Activated CD4-positive, CD25-positive, alpha-beta regulatory T cell treated with anti-CD3 and anti-CD28 coated beads, Interleukin-2, amount 50 U/mL, for 24 hours (primary cell): Measurements from ENCODE around the gene EGFL7.
"Not testable (repeated sequence)": the region's sequence is repeated elsewhere in the genome, so short reads cannot be mapped to it uniquely, and the experiment has no call there.

Experiments used
- ATAC-seq, 2 donors: fragments of 150-1000 bp; cut with Tn5 transposase; one replicate each; pipeline ENCODE4 v1.10.0; 2021; ENCODE audit warnings: mild to moderate bottlenecking in 1 of 2, moderate library complexity in 1 of 2

The EGFL7 gene

DNA sequence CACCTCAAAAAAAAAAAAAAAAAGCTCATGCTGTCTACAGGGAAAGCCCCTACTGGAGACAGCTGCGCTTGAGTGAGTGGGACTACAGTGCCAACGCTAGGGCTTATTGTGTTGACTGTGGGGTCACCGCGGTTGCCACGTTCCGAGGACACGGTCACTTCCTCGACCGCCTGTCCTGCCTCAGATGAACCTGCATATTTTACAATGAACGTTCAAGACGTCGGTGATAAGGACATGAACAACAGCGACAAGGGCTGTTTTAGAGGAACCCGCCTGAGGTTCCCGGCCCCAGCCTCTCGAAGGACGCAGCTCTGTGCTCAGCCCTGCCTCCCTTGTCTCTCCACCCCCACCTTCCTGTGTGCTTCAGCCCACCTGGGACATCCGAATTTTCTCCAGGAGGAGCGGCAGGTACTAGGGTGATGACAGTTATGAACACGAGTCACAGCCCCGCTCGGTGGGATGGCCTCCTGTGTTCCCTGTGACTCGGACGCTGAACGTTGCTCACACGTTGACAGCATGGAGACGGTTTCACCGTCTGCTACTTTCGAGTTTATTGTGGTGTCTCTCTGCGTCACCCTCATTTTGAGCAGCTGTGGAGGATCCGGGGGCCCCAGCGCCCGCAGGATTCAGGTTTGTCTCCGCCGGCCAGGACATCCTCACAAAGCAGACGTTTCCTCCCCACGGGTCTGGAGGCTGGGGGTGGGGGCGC is 38.4 kb downstream of the EGFL7 start:
- peak; percentile 96 to 98 for ATAC-seq

DNA sequence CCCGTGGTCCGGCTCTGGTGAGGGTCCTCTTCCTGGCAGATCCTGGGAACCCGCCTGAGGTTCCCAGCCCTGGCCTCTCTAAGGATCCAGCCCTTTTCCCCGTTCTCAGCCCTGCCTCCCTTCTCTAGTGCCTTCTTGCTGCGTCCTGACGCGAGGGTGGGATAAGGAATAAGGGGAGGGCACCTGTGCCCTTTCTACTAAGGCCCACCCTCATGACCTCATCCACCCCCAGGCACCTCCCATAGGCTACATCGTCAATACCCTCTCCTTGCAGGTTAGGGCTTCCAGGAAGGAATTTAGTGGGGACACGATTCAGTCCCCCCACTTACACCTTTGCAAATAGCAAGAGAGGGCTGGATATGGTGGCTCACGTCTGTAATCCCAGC is 38.9 kb downstream of the EGFL7 start:
- ATAC-seq = no peak

DNA sequence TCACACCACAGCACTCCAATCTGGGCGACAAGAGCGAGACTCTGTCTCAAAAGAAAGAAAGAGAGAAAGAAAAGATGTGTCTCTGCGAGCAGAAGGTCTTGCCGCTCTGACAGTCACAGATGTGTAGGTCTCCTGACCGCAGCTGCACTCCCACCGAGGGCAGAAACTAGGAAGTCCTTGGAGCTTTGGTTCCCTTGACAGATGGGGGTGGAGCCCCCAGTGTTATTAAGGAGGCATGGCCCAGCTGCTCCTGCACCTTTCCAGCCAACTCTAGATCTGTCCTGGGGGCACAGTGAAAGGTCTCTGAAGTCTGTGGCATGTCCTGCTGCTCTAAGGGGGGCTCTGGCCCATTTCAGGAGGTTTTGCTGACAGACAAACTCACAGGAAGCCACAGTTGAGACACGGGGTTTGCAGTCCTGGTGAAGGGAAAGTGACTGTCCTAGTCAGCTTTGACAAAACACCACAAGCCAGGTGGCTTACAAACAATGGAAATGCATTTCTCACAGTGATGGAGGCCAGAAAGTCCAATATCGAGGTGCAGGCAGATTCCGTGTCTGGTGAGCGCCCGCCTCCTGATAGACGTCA is 40.7 kb downstream of the EGFL7 start:
- no peak for ATAC-seq

DNA sequence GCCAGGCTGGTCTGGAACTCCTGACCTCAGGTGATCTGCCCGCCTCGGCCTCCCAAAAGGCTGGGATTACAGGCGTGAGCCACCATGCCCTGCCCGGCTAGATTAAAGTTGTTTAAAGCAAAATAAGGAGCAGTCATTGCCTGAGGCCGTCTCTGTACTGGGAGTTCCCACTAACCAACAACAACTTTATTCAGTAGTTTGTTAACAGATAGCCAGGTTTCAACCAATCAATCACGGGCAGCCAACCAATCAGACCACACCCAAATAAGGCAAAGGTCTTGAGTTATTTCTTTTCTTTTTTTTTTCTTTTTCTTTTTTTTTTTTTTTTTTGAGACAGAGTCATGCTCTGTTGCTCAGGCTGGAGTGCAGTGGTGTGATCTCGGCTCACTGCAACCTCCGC is 42.0 kb downstream of the EGFL7 start:
- not testable (repeated sequence) for ATAC-seq

DNA sequence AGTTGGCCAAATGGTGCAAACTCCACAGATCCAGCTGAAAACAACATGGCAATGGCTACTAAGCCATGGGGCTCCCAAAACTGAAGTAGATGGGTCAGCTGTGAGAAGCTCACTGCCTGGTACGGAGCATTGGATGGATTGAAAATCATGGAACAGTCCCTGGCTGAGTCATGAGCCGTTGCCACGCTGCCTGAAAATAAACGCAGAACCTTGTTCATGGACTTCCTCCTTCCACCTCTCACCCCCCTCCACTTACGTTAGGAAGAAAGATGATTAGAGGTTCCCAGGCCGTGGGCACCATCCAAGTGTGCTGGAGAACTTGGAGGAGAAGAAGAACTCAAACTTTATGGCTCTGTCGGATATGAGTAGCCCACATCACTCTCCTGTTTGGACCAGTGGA is 42.8 kb downstream of the EGFL7 start:
- ATAC-seq = no peak

DNA sequence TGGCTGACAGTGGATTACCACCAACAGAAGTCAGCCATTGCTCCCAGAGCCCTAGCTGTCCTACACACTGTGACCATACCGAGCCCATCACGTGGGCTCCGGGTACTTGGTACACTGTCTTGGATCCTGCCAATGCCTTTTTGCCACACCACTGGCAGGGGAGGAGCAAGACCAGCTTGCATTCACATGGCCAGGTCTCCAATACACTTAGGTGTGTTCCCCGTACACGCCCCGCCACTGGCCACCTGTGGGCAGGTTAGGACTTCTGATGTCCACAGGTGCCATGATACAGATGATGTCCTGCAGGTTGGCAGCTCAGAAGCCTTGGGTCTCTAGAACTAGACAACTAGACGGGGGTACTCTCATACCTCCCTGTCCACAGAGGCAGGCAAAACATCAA is 44.3 kb downstream of the EGFL7 start:
- no peak for ATAC-seq

DNA sequence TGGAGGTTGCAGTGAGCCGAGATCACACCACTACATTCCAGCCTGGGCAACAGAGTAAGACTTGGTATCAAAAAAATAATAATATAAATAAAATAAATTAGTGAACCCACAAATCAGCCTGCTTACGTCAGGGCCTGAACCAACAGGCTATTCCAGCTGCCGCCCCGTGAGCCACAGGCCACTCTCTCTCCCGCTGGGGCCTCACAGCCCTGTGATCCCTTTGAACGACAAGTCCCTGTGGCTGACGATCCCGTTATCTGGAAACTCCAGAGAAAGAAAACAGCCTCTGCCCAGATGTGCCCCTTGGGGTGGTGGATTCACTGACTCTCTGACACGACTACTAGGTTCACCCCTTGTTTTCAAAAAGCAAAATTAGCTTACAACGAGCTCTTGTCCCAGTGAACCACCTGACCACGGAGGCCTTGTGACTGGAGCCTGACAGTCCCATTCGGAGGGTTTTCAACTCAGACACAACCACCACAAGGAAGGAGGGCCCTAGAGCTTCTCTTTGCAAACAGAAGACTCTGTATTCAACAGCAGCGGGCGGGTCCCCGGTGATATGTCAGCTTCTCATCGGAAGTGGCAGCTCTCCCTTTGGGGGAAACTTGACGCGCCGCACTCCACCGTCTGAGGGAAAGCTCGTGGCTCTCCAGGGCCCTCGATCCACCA is 45.3 kb downstream of the EGFL7 start:
- no peak for ATAC-seq

DNA sequence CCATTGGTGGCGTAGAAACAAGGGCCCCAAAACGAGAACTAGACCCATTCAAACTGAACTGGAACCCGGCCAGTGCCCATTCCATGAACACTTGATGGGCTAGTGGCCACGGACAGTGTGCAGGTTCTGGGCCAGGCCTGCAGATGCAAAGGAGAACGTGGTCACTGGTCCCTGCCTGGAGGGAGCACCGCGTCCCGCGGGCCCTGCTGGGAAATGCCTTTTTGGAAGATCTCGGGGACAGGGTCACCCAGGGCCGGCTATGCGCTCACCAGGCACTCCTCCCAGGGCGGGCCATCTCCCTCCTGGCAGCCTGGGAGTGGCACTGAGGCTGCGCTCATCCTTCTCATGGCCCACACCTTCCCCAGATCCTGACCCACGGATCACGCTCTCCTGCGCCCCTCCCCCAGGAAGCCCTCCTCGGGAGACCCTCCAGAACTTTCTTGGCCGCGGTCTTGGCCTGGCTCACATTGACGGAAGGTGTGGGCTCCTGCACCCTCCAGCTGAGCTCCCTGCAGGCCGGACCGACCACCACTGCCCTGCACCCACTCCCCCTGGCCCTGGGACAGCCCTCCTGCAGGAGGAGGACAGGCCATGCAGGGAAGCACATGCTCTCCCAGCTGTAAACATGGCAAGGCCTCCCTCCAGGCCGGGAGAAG is 46.9 kb downstream of the EGFL7 start:
- no peak for ATAC-seq

DNA sequence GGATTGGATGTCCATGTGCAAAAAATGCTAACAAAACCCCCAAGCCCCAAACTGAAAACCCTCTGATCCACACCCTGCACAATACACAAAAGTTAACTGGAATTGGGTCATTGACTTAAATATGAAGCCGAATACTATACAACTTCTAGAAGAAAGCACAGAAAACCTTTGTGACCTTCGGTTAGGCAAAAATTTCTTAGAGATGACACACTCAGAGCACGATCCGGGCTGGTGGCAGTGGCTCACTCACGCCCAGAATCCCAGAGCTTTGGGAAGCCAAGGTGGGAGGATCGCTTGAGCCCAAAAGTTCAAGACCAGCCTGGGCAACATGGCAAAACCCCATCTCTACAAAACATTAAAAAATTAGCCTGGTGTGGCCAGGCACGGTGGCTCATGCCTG is 47.8 kb downstream of the EGFL7 start:
- no peak for ATAC-seq

DNA sequence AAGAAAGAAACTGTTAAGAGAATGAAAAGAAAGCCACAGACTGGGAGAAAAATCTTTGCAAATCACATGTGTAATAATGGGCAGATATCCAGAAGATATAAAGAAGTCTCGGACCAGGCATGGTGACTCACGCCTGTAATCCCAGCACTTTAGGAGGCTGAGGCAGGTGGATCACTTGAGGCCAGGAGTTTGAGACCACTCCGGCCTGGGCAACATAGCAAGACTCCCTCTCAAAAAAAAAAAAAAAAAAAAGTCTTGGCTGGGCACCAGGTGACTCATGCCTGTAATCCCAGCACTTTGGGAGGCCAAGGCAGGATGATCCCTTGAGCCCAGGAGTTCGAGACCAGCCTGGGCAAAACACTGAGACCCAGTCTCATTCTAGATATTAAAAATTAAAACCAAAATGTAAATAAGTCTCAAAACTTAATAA is 48.5 kb downstream of the EGFL7 start:
- not testable (repeated sequence) for ATAC-seq

DNA sequence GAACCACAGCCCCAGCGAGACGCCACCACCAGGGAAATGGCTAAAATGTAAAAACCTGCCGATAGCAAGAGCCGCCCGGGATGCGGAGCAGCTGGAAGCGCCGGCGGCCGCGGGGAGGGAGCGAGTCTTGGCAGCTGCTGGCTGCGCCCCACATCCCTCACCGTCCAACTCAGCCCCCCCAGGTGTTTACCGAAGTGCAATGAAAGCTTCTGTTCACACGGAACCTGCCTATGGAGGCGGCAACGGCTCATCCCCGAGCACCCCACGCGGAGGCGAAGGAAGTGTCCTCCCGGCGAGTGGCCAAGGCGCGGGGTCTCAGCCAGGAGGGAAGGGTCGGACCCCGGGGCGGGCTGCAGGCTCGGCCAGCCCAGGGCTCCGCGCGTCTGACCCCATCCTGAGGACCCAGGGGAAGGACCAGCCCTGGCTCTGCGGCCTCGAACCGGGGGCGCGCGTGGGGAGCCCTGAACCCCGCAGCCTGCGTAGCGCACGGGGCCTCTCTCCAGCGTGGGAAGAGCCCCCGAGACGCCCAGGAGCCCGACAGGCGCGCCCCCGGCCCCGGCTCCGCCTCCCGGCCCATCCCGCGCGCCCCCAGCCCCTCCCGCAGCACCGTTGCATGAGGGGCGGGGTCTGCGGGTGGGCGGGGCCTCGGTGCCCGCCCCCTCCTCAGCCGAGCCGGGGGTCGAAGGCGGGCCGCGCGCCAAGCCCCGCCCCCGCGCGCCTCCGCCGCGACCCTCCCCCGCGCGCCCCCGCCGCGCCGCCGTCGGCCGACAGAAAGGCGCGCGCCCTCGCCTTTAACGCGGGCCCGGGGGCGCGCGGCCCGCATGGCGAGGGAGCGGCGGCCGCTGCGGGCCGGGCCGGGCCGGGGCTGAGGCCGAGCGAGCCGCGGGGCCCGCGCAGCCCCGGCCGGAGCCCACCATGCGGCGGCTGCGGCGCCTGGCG is 49.3 kb downstream of the EGFL7 start, which contains the start of gene DIPK1B:
Gene DIPK1B, plus strand, starts transcription at position 822 of the 939 bp plus-strand sequence. Its CDS starts 94 bp downstream, at position 916.
- no peak for ATAC-seq

DNA sequence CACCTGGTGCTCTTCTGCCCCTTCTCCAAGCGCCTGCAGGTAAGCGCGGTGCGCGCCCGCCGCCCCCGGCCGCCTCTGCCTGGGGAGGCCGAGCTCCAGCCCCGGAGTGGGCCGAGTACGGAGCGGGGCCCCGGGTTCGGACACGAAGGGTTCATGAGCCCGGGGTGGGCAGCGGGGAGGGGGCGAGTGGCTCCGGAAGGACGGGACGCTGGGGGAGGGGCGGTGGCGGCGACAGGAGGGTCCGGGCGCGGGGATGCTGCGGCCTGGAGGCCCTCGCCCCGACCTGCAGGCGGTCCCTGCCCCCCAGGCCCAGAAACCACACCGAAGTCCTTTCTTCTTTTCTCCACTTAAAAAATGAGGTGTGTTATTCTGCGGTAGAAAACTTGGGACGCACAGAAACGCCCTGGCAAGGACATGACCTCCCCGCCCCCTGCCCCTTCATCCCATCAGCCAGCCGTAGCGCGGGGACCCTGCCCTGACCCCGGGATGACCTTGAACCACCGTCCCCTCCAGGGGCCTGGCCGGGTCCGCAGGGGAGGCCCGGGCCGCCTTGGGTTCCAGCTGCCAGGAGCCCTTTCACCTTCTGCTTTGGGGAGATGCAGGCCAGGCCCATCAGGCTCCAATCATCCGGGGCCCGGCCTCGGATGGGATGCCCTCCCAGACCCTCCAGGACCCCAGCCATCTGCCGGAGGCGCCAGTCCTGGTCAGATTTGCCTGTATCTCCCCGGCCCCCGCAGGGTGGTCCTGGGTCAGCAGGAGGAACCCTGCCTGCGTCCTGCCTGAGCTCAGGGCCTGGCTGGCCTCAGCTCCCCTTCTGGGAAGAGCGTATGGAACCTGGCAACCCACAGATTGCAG is 50.2 kb downstream of the EGFL7 start:
- ATAC-seq = no peak

DNA sequence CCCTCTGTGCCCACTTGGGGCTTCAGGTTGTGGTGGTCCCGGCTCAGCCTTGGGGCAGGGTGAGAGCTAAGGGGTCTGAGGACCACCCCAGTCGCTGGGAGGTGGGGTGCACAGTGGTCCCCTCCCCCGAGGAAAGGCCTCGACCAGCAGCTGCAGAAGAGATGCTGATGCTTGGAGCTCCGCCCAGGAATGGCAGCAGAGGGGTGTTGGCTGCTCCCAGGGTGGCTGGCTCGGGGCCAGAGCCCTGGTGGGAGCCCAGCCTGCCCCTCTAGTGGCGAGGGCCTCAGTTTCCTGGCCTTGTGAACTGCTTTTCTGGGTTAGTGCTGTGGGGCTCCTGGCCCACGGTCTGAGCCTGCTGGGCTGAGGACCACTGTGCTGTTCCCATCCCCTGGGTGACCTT is 50.8 kb downstream of the EGFL7 start:
- no peak for ATAC-seq

DNA sequence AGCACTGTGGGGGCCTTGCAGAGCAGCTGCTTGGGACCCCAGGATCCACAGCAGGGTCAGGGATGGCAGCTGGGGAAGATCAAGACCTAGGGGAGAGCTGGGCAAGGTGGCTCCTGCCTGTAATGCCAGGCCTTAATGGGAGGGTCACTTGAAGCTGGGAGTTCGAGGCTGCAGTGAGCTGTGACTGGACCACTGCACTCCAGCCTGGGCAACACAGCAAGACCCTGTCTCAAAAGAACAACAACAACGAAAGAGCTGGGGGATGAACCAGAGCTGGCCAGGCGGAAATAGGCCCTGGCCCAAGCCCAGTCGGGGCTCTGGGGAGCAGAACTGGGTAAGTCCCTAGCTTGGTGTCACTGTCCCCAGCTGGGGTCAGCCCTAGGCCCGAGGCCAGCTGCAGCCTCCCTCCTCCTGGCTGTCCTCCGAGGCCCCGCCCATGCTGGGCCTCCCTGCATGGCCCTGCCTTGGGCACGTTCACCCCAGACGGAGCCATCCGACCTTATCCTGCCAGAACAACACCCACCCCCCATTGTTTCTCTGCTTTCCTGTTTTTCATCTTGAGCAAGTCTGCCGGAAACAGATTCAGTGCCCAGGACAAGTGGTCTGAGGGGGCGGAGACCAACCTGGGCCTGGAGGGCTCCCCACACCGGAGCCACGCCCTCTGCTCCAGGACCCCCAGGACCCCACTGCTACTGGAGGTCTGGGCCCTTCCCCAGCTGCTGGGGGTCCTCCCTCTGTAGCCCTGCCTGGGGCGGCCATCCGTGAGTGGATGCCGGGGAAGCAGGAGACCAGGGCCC is 51.6 kb downstream of the EGFL7 start:
- ATAC-seq = no peak

DNA sequence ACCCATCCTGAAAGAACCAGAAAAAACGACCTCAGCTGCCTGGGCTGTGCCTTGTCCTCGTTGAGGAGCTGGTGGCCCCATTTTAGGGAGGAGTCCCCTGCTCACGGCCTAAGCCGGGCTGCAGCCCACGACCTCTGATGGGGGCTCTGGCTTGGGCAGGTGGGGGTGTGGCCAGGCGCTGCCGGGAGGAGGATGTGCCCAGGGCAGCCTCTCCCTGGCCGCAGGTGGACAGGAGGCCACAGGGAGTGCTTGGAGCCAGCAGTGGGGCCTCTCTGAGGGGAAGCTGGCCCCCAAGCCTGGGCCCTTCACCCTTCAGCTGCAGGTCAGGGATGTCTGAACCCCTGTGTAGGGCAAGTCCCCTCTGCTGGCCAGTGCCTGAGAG is 52.2 kb downstream of the EGFL7 start:
- ATAC-seq = no peak

DNA sequence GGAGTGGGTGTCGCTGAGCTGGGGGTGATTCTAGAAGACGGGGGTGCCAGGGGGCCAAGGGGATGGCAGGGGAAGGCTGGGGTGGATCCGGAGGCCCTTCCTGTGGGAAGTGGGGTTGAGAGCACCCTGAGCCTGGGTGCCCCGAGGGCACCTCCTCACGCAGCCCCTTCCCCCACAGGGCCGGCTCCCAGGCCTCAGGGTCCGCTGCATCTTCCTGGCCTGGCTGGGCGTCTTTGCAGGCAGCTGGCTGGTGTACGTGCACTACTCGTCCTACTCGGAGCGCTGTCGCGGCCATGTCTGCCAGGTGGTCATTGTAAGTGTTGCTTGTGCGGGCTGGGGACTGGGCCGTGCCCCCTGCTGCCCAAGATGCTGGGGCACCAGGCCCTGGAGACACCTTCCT is 54.7 kb downstream of the EGFL7 start:
- ATAC-seq = no peak

DNA sequence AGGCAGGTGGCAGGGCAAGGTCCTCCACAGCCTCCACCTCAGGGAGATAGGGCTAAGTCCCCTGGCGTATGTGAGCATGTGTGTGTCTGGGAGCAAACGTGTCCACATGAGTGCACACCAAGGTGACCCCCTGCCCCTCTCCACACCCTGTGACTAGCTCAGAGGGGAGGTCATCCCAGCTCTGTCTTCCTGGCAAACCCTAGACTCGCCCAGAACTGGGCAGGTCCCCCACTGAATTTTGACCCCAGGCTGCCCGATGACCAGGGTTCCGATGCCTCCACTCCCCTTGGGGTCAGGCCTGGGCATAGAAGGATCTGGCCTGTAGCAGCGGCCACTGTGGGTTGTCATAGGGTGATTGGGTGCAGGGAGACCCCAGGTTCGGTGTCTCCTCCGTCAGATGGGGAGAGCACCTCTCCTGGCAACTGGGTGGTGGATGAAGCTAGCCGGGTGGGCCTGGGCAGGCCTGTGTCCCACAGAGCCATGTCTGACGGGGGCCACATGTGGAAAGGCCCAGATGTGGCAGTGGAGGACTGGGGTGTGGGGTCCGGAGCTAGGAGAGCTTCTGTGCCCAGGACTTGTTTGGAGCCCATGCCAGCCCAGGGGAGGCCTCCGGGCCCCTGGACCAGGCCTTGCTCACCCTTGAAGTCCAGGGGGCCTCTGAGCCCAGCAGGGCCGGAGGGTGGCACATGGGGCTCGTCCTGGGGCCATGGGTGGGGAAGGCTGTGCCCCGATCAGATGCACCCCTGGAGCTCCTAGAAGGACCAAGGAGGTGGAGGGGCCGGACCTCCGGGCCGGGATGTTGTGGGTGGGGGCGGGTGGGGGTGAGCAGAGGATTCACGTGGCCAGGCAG is 55.9 kb downstream of the EGFL7 start:
- ATAC-seq = no peak

DNA sequence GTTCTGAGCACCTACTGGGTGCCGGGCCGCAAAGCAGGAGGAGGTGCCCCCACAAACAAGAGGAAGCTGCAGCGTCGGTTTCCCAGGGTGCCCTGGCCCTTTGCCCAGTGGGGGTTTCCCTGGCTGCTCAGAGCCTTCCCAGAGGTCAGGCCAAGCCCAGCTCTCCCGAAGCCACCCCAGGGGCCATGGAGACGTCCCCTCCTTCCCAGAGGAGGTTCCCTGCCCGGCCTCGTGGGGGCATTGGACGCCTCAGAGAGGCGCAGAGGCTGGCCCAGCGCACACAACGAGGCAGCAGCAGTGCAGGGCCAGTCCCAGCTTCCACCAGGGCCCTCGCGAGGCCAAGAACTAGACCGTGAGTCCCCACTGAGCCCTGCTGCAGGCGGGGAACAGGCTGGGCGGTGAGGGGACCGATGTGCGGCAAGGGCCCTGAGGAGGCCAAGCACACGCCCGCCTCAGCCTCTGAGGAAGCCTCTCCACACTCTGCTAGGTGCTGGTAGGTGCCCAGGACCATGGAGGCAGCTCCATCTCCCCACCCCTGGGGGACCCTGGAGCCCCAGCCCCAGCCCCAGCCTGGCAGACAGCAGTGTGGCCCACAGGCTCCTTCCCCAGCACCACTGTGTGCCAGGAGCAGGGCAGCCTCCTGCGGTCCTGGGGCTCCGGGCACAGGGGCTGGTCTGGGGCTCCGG is 56.6 kb downstream of the EGFL7 start:
- peak in 1 of 2 donors; percentile 10 for ATAC-seq
